Stimulated activated memory B cell treated with anti-CD40 and anti-IgM and Interleukin-4, amounts not matched to agents 10 μg/mL and 1 μg/mL and 100 μg/mL, for 72 hours (primary cell): ENCODE data around the gene TTC28.
"Not testable (repeated sequence)": the region's sequence is repeated elsewhere in the genome, so short reads cannot be mapped to it uniquely, and the experiment has no call there.

Experiments used
- ATAC-seq: fragments of 150-1000 bp; cut with Tn5 transposase; 2 replicates; pipeline ENCODE4 v1.10.0; 2021
- H3K27ac Mint-ChIP-seq: one replicate; pipeline ENCODE4 v1.8.0; 2022; ENCODE audit warnings: mild to moderate bottlenecking, mixed read lengths
- H3K27me3 Mint-ChIP-seq: one replicate; pipeline ENCODE4 v1.8.0; 2022; ENCODE audit warnings: mixed read lengths
- H3K36me3 Mint-ChIP-seq: one replicate; pipeline ENCODE4 v1.8.0; 2022; ENCODE audit warnings: mixed read lengths
- H3K4me1 Mint-ChIP-seq: one replicate; pipeline ENCODE4 v1.8.0; 2022; ENCODE audit warnings: mixed read lengths
- H3K4me3 Mint-ChIP-seq: one replicate; pipeline ENCODE4 v1.8.0; 2022; ENCODE audit warnings: mild to moderate bottlenecking, moderate library complexity, mixed read lengths
- H3K9me3 Mint-ChIP-seq: one replicate; pipeline ENCODE4 v1.8.0; 2022; ENCODE audit warnings: mixed read lengths

Gene TTC28

GRCh38 chr22:28186641-28187040, 493.0 kb downstream of the TTC28 start:
- Mint-ChIP-seq H3K36me3 (no peaks in the 10 kb centered on the region), H3K27ac (no peak overlapping the region), H3K27me3 (peaks cover 36% of the 10 kb centered on the region), H3K4me3 (no peak overlapping the region), H3K9me3 (no peaks in the 10 kb centered on the region), H3K4me1 (no peaks in the 10 kb centered on the region)
- ATAC-seq, result no peak

GRCh38 chr22:28185130-28185529, 494.5 kb downstream of the TTC28 start:
- Mint-ChIP-seq H3K4me1 (no peaks in the 10 kb centered on the region), H3K4me3 (no peak overlapping the region), H3K27me3 (peaks cover 26% of the 10 kb centered on the region), H3K9me3 (no peaks in the 10 kb centered on the region), H3K27ac (no peak overlapping the region), H3K36me3 (no peaks in the 10 kb centered on the region)
- no peak for ATAC-seq

GRCh38 chr22:28183078-28183860, 496.4 kb downstream of the TTC28 start:
- Mint-ChIP-seq H3K9me3 (no peaks in the 10 kb centered on the region), H3K4me3 (no peak overlapping the region), H3K36me3 (no peaks in the 10 kb centered on the region), H3K27me3 (peaks cover 15% of the 10 kb centered on the region), H3K4me1 (no peaks in the 10 kb centered on the region), H3K27ac (no peak overlapping the region)
- no peak for ATAC-seq

GRCh38 chr22:28180804-28181731, 498.6 kb downstream of the TTC28 start:
- no peak overlapping the region for H3K27ac Mint-ChIP-seq
- peaks cover 8% of the 10 kb centered on the region for H3K27me3 Mint-ChIP-seq
- H3K36me3 Mint-ChIP-seq, result no peaks in the 10 kb centered on the region
- no peaks in the 10 kb centered on the region for H3K9me3 Mint-ChIP-seq
- no peak overlapping the region for H3K4me3 Mint-ChIP-seq
- H3K4me1 Mint-ChIP-seq, result no peaks in the 10 kb centered on the region
- ATAC-seq, result no peak

GRCh38 chr22:28179392-28179791, 500.2 kb downstream of the TTC28 start:
- Mint-ChIP-seq H3K9me3 (no peaks in the 10 kb centered on the region), H3K27ac (no peak overlapping the region), H3K36me3 (no peaks in the 10 kb centered on the region), H3K4me1 (no peaks in the 10 kb centered on the region), H3K4me3 (no peak overlapping the region), H3K27me3 (no peaks in the 10 kb centered on the region)
- ATAC-seq, result no peak

- Mint-ChIP-seq H3K9me3 (no peaks in the 10 kb centered on the region), H3K4me1 (no peaks in the 10 kb centered on the region), H3K27me3 (no peaks in the 10 kb centered on the region), H3K36me3 (no peaks in the 10 kb centered on the region), H3K27ac (no peak overlapping the region), H3K4me3 (no peak overlapping the region)
- ATAC-seq, result no peak
These were observed 503.7 kb downstream of the TTC28 start for GRCh38 chr22:28175730-28176492.

- Mint-ChIP-seq H3K9me3 (no peaks in the 10 kb centered on the region), H3K27me3 (no peaks in the 10 kb centered on the region), H3K4me1 (no peaks in the 10 kb centered on the region), H3K4me3 (no peak overlapping the region), H3K27ac (no peak overlapping the region), H3K36me3 (no peaks in the 10 kb centered on the region)
- ATAC-seq, result no peak
These were observed 505.1 kb downstream of the TTC28 start for GRCh38 chr22:28174509-28174908.

- Mint-ChIP-seq H3K36me3 (no peaks in the 10 kb centered on the region), H3K27me3 (no peaks in the 10 kb centered on the region), H3K9me3 (peaks cover under 1% of the 10 kb centered on the region), H3K4me3 (no peak overlapping the region), H3K4me1 (no peaks in the 10 kb centered on the region), H3K27ac (no peak overlapping the region)
- no peak for ATAC-seq
These were observed 506.6 kb downstream of the TTC28 start for GRCh38 chr22:28172892-28173670.

- H3K4me1 Mint-ChIP-seq, result no peaks in the 10 kb centered on the region
These were observed 507.9 kb downstream of the TTC28 start for GRCh38 chr22:28171712-28172111.

GRCh38 chr22:28171115-28171514, 508.5 kb downstream of the TTC28 start:
- Mint-ChIP-seq H3K27ac (no peak overlapping the region), H3K27me3 (peaks cover 11% of the 10 kb centered on the region), H3K4me1 (no peaks in the 10 kb centered on the region), H3K4me3 (no peak overlapping the region), H3K36me3 (no peaks in the 10 kb centered on the region), H3K9me3 (peaks cover 11% of the 10 kb centered on the region)
- ATAC-seq, result no peak

More at GRCh38 chr22:28171712-28172111, 507.9 kb downstream of the TTC28 start:
- Mint-ChIP-seq H3K27me3 (peaks cover 5% of the 10 kb centered on the region), H3K27ac (no peak overlapping the region), H3K9me3 (peaks cover 5% of the 10 kb centered on the region), H3K36me3 (no peaks in the 10 kb centered on the region), H3K4me3 (no peak overlapping the region)
- no peak for ATAC-seq

- H3K4me3 Mint-ChIP-seq, H3K36me3 Mint-ChIP-seq, H3K27ac Mint-ChIP-seq, ATAC-seq, H3K4me1 Mint-ChIP-seq: not testable (repeated sequence)
- Mint-ChIP-seq H3K9me3 (peaks cover 13% of the 10 kb centered on the region), H3K27me3 (peaks cover 14% of the 10 kb centered on the region)
These were observed 510.3 kb downstream of the TTC28 start for GRCh38 chr22:28169314-28169713.

- Mint-ChIP-seq H3K36me3 (no peaks in the 10 kb centered on the region), H3K4me1 (no peaks in the 10 kb centered on the region), H3K4me3 (no peak overlapping the region), H3K27ac (no peak overlapping the region), H3K9me3 (peaks cover 12% of the 10 kb centered on the region), H3K27me3 (peaks cover 35% of the 10 kb centered on the region)
- no peak for ATAC-seq
These were observed 523.8 kb downstream of the TTC28 start for GRCh38 chr22:28155808-28156207.

- no peaks in the 10 kb centered on the region for H3K36me3 Mint-ChIP-seq
- H3K27ac Mint-ChIP-seq, result no peak overlapping the region
- H3K4me1 Mint-ChIP-seq, result no peaks in the 10 kb centered on the region
- peaks cover 35% of the 10 kb centered on the region for H3K27me3 Mint-ChIP-seq
- H3K9me3 Mint-ChIP-seq, result peaks cover 12% of the 10 kb centered on the region
- ATAC-seq, result no peak
- no peak overlapping the region for H3K4me3 Mint-ChIP-seq
These were observed 524.8 kb downstream of the TTC28 start for GRCh38 chr22:28154861-28155260.

- no peaks in the 10 kb centered on the region for H3K36me3 Mint-ChIP-seq
- H3K4me1 Mint-ChIP-seq, result no peaks in the 10 kb centered on the region
- ATAC-seq, result no peak
- peaks cover 7% of the 10 kb centered on the region for H3K9me3 Mint-ChIP-seq
- H3K27ac Mint-ChIP-seq, result no peak overlapping the region
- no peak overlapping the region for H3K4me3 Mint-ChIP-seq
- H3K27me3 Mint-ChIP-seq, result peaks cover 18% of the 10 kb centered on the region
These were observed 528.4 kb downstream of the TTC28 start for GRCh38 chr22:28151151-28151816.
